ENCODE data around the gene PDE1A.

DNA sequence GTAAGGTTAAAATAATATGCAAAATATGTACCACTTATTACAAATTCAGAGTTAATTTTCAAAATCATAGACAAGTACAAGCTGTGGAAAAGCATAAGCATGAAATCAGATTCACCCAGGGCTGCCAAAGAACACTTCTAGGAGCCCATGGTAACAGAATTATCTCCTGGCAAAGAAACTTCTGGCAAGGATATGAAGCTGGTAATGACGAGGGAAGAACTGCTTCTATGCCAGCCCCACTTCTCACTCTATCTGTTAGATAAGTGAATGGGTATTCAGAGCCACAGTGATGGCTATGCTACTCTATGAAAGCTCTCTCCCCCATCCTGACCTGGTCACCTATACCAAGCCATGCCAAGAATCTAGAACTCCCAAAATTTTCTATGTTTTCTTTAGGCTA, 36.9 kb upstream of the PDE1A start:
- no peak for TF ChIP-seq POLR2A (IDR thresholded peaks at IDR 0.05)
- TF ChIP-seq, protein P1, sequence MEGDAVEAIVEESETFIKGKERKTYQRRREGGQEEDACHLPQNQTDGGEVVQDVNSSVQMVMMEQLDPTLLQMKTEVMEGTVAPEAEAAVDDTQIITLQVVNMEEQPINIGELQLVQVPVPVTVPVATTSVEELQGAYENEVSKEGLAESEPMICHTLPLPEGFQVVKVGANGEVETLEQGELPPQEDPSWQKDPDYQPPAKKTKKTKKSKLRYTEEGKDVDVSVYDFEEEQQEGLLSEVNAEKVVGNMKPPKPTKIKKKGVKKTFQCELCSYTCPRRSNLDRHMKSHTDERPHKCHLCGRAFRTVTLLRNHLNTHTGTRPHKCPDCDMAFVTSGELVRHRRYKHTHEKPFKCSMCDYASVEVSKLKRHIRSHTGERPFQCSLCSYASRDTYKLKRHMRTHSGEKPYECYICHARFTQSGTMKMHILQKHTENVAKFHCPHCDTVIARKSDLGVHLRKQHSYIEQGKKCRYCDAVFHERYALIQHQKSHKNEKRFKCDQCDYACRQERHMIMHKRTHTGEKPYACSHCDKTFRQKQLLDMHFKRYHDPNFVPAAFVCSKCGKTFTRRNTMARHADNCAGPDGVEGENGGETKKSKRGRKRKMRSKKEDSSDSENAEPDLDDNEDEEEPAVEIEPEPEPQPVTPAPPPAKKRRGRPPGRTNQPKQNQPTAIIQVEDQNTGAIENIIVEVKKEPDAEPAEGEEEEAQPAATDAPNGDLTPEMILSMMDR (IDR thresholded peaks at IDR 0.05) = no peak

Data from esophagus squamous epithelium (tissue), 4 donors.